GM23248 (cell line): ENCODE results near the gene ANKRD9. TPM values are rescaled to one million over a fixed set of nuclear protein-coding genes. Genes with fewer than 3 reads are reported as not detected.

Experiments
- DNase-seq: peaks from one replicate; pipeline ENCODE4 v3.0.0-alpha.2; 2015
- H2AFZ ChIP-seq: fragments of 200-600 bp; sonication (generic); 2 replicates; pipeline ENCODE4 v1.6.1; 2016; ENCODE audit warnings: antibody characterized with exemption
- H3F3A ChIP-seq: fragments of 200-600 bp; sonication (generic); 2 replicates; pipeline ENCODE4 v1.6.1; 2016; ENCODE audit warnings: mild to moderate bottlenecking, antibody characterized with exemption, mixed run types; ENCODE audit not compliant: insufficient read depth
- H3K27ac ChIP-seq: fragments of 200-600 bp; sonication (generic); 2 replicates; pipeline ENCODE4 v1.5.1; 2016; ENCODE audit warnings: mild to moderate bottlenecking
- H3K27me3 ChIP-seq: fragments of 200-600 bp; sonication (generic); replicated peaks from 2 replicates; pipeline ENCODE4 v1.6.1; 2016; ENCODE audit warnings: mild to moderate bottlenecking; ENCODE audit not compliant: insufficient read depth
- H3K36me3 ChIP-seq: fragments of 200-600 bp; sonication (generic); 2 replicates; pipeline ENCODE4 v1.6.1; 2016; ENCODE audit warnings: low read depth, mild to moderate bottlenecking
- H3K4me1 ChIP-seq: fragments of 200-600 bp; sonication (generic); 2 replicates; pipeline ENCODE4 v1.6.1; 2016; ENCODE audit warnings: mild to moderate bottlenecking; ENCODE audit not compliant: insufficient read depth
- H3K4me2 ChIP-seq: fragments of 200-600 bp; sonication (generic); one replicate; pipeline ENCODE4 v1.6.1; 2016; ENCODE audit warnings: mild to moderate bottlenecking; ENCODE audit not compliant: unreplicated experiment
- H3K4me3 ChIP-seq: fragments of 200-600 bp; sonication (generic); 2 replicates; pipeline ENCODE4 v1.5.1; 2016; ENCODE audit warnings: mild to moderate bottlenecking
- H3K79me2 ChIP-seq: fragments of 200-600 bp; sonication (generic); 2 replicates; pipeline ENCODE4 v1.6.1; 2016; ENCODE audit warnings: mild to moderate bottlenecking; ENCODE audit not compliant: insufficient read depth
- H3K9ac ChIP-seq: fragments of 200-600 bp; sonication (generic); 2 replicates; pipeline ENCODE4 v1.6.1; 2016; ENCODE audit warnings: mild to moderate bottlenecking
- H3K9me2 ChIP-seq: fragments of 200-600 bp; sonication (generic); 2 replicates; pipeline ENCODE4 v1.6.1; 2016; ENCODE audit warnings: mixed run types, mild to moderate bottlenecking, moderate library complexity; ENCODE audit not compliant: insufficient read depth
- H3K9me3 ChIP-seq: fragments of 200-600 bp; sonication (generic); one replicate; pipeline ENCODE4 v1.6.1; 2017; ENCODE audit warnings: low read depth
- H4K20me1 ChIP-seq: fragments of 200-600 bp; sonication (generic); 2 replicates; pipeline ENCODE4 v1.6.0; 2016; ENCODE audit not compliant: insufficient read depth
- EZH2 ChIP-seq: fragments of 200-600 bp; sonication (generic); IDR thresholded peaks from 2 replicates; pipeline ENCODE4 v1.6.1; 2018; ENCODE audit warnings: antibody characterized with exemption, mild to moderate bottlenecking; ENCODE audit not compliant: insufficient read depth, poor library complexity, severe bottlenecking
- EZH2phosphoT487 ChIP-seq: fragments of 200-600 bp; sonication (generic); IDR thresholded peaks from 2 replicates; pipeline ENCODE4 v1.6.1; 2018; ENCODE audit warnings: antibody characterized with exemption, moderate library complexity, mild to moderate bottlenecking, low read depth; ENCODE audit not compliant: insufficient read depth
- WGBS, 2 experiments: methylation state at CpG; one replicate each; pipeline ENCODE4 v1.1.6; 2015 to 2017; ENCODE audit warnings: low lambda C conversion rate in 2 of 2, low coverage in 1 of 2; ENCODE audit errors: missing lambda C conversion rate in 2 of 2; 5-methylcytosine and 5-hydroxymethylcytosine counted together
- in situ Hi-C: fragments of 300-500 bp; cut with MboI; formaldehyde crosslinking; loops from 2 replicates; pipeline ENCODE4 v1.15.0; 2020
- polyA plus RNA-seq: library from polyadenylated mRNA; unstranded; fragments of >200 nt; fragmentation: Nextera tagmentation; extraction: Ambion mirVana; gene quantifications from 2 replicates; pipeline ENCODE4 v1.2.1, GENCODE V29; 2016
- total RNA-seq: library from RNA; depleted of rRNA; stranded (reverse); fragments of >200 nt; shearing (Covaris generic); gene quantifications from 2 replicates; pipeline ENCODE4 v1.2.3, GENCODE V29; 2014

The ANKRD9 gene
- total and polyA plus RNA-seq, 2 experiments from 2014 or later, result 2.3 to 14.9 TPM

DNA sequence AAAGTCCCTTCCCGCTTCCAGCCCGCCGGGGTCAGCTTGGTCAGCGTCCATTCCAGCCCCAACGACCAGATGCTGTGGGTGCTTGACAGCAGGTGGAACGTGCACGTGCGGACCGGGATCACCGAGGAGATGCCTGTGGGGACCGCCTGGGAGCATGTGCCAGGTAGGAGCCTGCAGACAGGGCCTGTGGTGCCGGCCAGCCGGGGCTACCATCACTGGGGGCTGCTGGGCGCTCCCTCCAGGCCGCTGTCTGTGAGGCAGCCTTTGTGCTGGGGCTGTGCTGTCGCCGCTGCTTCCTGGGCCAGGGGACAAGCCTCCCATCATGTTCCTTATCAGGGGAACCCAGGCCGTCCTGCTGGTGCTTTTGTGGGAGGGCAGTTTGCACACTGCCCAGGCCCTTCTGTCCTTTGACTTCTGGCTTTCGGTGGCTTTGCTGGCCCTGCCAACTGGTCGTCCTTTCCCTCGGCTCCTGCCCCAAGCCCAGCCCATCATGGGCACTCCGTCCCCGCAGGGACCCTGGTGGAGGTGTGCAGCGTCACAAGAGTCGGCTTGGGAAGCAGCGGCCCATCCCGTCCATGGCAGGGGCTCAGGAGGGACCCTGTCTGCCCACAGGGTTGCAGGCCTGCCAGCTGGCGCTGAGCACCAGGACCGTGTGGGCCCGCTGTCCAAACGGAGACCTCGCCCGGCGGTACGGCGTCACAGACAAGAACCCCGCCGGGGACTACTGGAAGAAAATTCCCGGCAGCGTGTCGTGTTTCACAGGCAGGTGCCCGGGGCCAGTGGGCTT, 12.4 kb downstream of the ANKRD9 start:
- Histone ChIP-seq H3K9me2 (no peaks in the 10 kb centered on the region), H3K9me3 (no peaks in the 10 kb centered on the region), H3K36me3 (no peaks in the 10 kb centered on the region), H2AFZ (no peak overlapping the region), H3K4me1 (peaks cover 12% of the 10 kb centered on the region), H3K9ac (no peak overlapping the region), H3K27me3 (no peaks in the 10 kb centered on the region), H3K79me2 (no peaks in the 10 kb centered on the region), H4K20me1 (no peaks in the 10 kb centered on the region), H3K27ac (no peak overlapping the region), H3K4me2 (no peak overlapping the region), H3F3A (peaks cover 12% of the 10 kb centered on the region), H3K4me3 (no peak overlapping the region)
- 92 to 93% methylated on average over 39 to 42 of the region's 42 CpGs for WGBS, 2 experiments
- no peak for DNase-seq
- TF ChIP-seq EZH2phosphoT487 (no peak), EZH2 (no peak)
- in situ Hi-C loops, result no loop called here

DNA sequence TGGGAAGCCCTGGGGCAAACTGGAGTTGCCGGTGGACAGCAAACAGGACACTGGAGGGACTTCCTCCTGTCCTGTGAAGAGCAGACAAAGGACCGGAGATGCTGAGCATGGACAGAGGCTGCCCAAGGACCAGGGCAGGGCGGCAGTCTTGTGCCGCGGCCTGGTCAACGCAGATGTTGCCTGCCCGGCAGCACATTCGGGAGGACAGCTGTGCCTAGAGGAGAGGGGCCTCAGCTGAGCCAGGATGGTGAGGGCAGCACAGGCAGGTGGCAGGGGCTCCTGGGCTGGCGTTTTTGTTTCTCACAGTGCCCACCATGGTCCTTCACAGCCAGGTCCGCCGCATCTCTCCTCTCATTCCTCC, 13.3 kb downstream of the ANKRD9 start:
- Histone ChIP-seq H2AFZ (no peak overlapping the region), H3K9me3 (no peaks in the 10 kb centered on the region), H3K27me3 (no peaks in the 10 kb centered on the region), H3K9me2 (no peaks in the 10 kb centered on the region), H3K4me1 (peaks cover 12% of the 10 kb centered on the region), H3K79me2 (no peaks in the 10 kb centered on the region), H3K4me3 (no peak overlapping the region), H3K27ac (no peak overlapping the region), H3F3A (peaks cover 12% of the 10 kb centered on the region), H3K4me2 (no peak overlapping the region), H3K36me3 (no peaks in the 10 kb centered on the region), H3K9ac (no peak overlapping the region), H4K20me1 (no peaks in the 10 kb centered on the region)
- in situ Hi-C loops, result no loop called here
- WGBS, 2 experiments, result 97% methylated on average over 9 to 11 of the region's 11 CpGs
- TF ChIP-seq EZH2 (no peak), EZH2phosphoT487 (no peak)
- no peak for DNase-seq

DNA sequence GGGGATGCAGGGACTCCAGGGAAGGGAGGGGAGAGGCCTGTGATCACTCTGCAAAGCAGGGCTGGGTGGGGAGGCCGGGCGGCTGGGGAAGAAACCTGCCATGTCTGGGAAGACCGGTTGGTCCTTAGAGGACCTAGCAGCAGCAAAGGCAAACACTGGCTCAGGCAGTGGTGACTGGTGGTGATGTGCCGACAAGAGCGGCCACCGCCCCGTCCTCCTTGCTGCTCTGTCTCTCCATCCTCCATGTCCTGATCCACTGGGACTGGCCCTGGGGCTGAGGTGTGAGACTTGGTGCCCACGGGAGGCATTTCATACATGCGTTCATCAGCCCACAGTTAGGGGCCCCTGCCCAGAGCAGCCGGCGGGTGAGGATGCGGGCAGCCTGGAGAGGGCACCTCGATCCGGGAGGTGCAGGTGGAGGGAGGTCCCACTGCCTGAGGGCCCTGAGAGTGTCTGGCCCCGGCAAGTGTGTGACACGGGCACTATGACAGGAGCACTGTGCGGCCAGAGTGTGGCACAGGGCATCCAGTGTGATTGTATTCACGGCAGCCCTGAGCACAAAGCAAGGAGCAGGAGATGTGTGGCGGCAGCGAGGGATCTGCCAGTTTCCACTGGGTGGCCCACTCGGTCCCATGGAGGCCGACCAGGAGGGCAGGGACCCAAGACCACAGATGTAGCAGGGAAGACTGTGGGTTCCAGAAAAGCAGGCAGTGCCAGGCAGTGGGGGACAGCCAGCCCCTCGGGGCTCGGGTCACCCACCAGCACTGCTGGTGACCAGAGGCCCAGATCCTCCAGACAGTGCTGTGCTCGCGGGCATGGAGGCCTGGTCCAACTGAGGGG, 13.9 kb downstream of the ANKRD9 start:
- H3K9ac ChIP-seq, result no peak overlapping the region
- in situ Hi-C loops, result no loop called here
- no peak overlapping the region for H3K4me3 ChIP-seq
- H3K9me2 ChIP-seq, result no peaks in the 10 kb centered on the region
- peaks cover 8% of the 10 kb centered on the region for H3F3A ChIP-seq
- no peaks in the 10 kb centered on the region for H4K20me1 ChIP-seq
- no peak for DNase-seq
- H3K27me3 ChIP-seq, result no peaks in the 10 kb centered on the region
- H3K79me2 ChIP-seq, result no peaks in the 10 kb centered on the region
- TF ChIP-seq EZH2phosphoT487, result no peak
- TF ChIP-seq EZH2, result no peak
- peaks cover 10% of the 10 kb centered on the region for H3K4me1 ChIP-seq
- H3K27ac ChIP-seq, result no peak overlapping the region
- no peak overlapping the region for H3K4me2 ChIP-seq
- H2AFZ ChIP-seq, result no peak overlapping the region
- 95% methylated on average over 20 to 26 of the region's 26 CpGs for WGBS, 2 experiments
- no peaks in the 10 kb centered on the region for H3K36me3 ChIP-seq
- no peaks in the 10 kb centered on the region for H3K9me3 ChIP-seq

DNA sequence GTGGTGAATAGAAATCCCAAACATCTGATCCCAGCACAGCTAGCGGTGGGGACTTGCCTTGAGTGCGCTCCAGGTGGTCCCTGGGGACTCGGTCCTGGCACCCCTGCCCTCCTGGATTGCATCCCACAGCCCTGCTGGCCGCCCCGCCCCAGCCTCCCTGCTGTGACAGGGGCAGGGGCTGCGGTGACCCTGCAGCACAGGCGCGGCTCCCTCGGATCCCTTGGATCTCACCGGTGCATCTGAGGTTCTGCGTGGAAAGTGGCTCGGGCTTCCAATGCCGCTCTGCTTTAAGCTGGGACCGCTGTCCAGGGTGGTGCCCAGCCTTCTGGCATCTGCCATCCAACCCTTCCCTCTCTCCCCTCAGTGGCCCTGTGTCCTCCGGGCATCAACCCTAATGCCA, 16.0 kb downstream of the ANKRD9 start:
- Histone ChIP-seq H3K36me3 (no peaks in the 10 kb centered on the region), H3K27ac (no peak overlapping the region), H3K4me2 (no peak overlapping the region), H3K27me3 (no peaks in the 10 kb centered on the region), H3K79me2 (no peaks in the 10 kb centered on the region), H3K9me3 (no peaks in the 10 kb centered on the region), H3F3A (no peaks in the 10 kb centered on the region), H3K4me3 (no peak overlapping the region), H4K20me1 (no peaks in the 10 kb centered on the region), H3K9ac (no peak overlapping the region), H3K9me2 (no peaks in the 10 kb centered on the region), H3K4me1 (no peaks in the 10 kb centered on the region), H2AFZ (no peak overlapping the region)
- 90 to 94% methylated on average over 15 of the region's 15 CpGs for WGBS, 2 experiments
- TF ChIP-seq EZH2 (no peak), EZH2phosphoT487 (no peak)
- no peak for DNase-seq
- in situ Hi-C loops, result no loop called here
